Natural killer cell (primary cell): Measurements from ENCODE around the gene SMARCA2. TPM values are rescaled to one million over a fixed set of nuclear protein-coding genes. Genes with fewer than 3 reads are reported as not detected.
A peak's percentile ranks its signal among the peaks of the same experiment; 100 is the strongest.

Source experiments
- ATAC-seq, 3 donors: fragments of 150-1000 bp in 2 of 3; fragments of 200-7000 bp in 1 of 3; cut with Tn5 transposase; 1 replicate in 1 of 3; 2 replicates in 2 of 3; pipeline ENCODE4 v1.10.0; 2021; ENCODE audit warnings: mild to moderate bottlenecking in 2 of 3, moderate library complexity in 2 of 3
- DNase-seq, 2 donors: peaks; one replicate each; pipeline versions ENCODE4 v3.0.0 to v3.0.0-alpha.2; 2013 to 2021; ENCODE audit warnings: mixed read lengths in 1 of 2
- H3K27ac ChIP-seq: one replicate; pipeline ENCODE4 v1.5.1; 2013; ENCODE audit warnings: mild to moderate bottlenecking, low read length
- H3K27me3 ChIP-seq: one replicate; pipeline ENCODE4 v1.6.1; 2013; ENCODE audit warnings: low read length; ENCODE audit not compliant: control insufficient read depth, insufficient read depth
- H3K36me3 ChIP-seq: one replicate; pipeline ENCODE4 v1.6.1; 2013; ENCODE audit warnings: low read length; ENCODE audit not compliant: control insufficient read depth, insufficient read depth
- H3K4me1 ChIP-seq: one replicate; pipeline ENCODE4 v1.6.1; 2013; ENCODE audit warnings: low read length; ENCODE audit not compliant: control insufficient read depth, insufficient read depth
- H3K4me3 ChIP-seq: one replicate; pipeline ENCODE4 v1.5.1; 2013; ENCODE audit warnings: low read length
- H3K9me3 ChIP-seq: one replicate; pipeline ENCODE4 v1.6.1; 2013; ENCODE audit warnings: low read length; ENCODE audit not compliant: control insufficient read depth, insufficient read depth
- H3K27ac Mint-ChIP-seq, 2 donors: one replicate each; pipeline ENCODE4 v1.8.0; 2022; ENCODE audit warnings: mild to moderate bottlenecking in 2 of 2, mixed read lengths in 2 of 2, moderate library complexity in 1 of 2
- H3K27me3 Mint-ChIP-seq, 2 donors: one replicate each; pipeline ENCODE4 v1.8.0; 2022; ENCODE audit warnings: low read depth in 2 of 2, mixed read lengths in 2 of 2
- H3K36me3 Mint-ChIP-seq: one replicate; pipeline ENCODE4 v1.8.0; 2022; ENCODE audit warnings: mixed read lengths
- H3K4me1 Mint-ChIP-seq, 2 donors: one replicate each; pipeline ENCODE4 v1.8.0; 2022; ENCODE audit warnings: mixed read lengths in 2 of 2
- H3K4me3 Mint-ChIP-seq: one replicate; pipeline ENCODE4 v1.8.0; 2022; ENCODE audit warnings: mild to moderate bottlenecking, moderate library complexity, mixed read lengths
- H3K9me3 Mint-ChIP-seq, 2 donors: one replicate each; pipeline ENCODE4 v1.8.0; 2022; ENCODE audit warnings: mixed read lengths in 2 of 2
- CTCF ChIP-seq: fragments of 200-600 bp; IDR thresholded peaks from one replicate; pipeline ENCODE4 v1.8.0; 2022; ENCODE audit warnings: antibody characterized with exemption
- WGBS: methylation state at CpG from one replicate; pipeline ENCODE4 v1.1.7; 2013; ENCODE audit warnings: missing lambda C conversion rate; ENCODE audit not compliant: insufficient coverage; 5-methylcytosine and 5-hydroxymethylcytosine counted together
- intact Hi-C: fragments of 100-400 bp; cut with micrococcal nuclease; formaldehyde crosslinking; loops from one replicate; pipeline ENCODE4 v1.14.2; 2022
- total RNA-seq, 4 donors: library from RNA; stranded (reverse); fragments of 120-200 nt in 1 of 4; gene quantifications; one replicate each; pipeline versions ENCODE4 v1.2.3 to v1.2.4, GENCODE V29; 2013 to 2022

SMARCA2 gene
- total RNA-seq, 3 donors from 2014 or later (not counting 1 experiment from before 2014, with no cell fraction given) = 303 to 324 (median 308) TPM

GRCh38 chr9:2190939-2191608 lies 175.9 kb downstream of the SMARCA2 start:
- no peaks in the 10 kb centered on the region for H3K4me1 ChIP-seq
- H3K9me3 Mint-ChIP-seq = no peaks in the 10 kb centered on the region
- no peak overlapping the region for H3K4me3 ChIP-seq
- no peak for DNase-seq
- H3K27me3 Mint-ChIP-seq = no peaks in the 10 kb centered on the region
- no peak overlapping the region for H3K4me3 Mint-ChIP-seq
- H3K27me3 ChIP-seq = no peaks in the 10 kb centered on the region
- no peaks in the 10 kb centered on the region for H3K9me3 ChIP-seq
- peaks cover 4 to 10% of the 10 kb centered on the region in 2 donors for H3K4me1 Mint-ChIP-seq
- TF ChIP-seq CTCF = no peak
- peaks cover 82% of the 10 kb centered on the region for H3K36me3 ChIP-seq
- H3K27ac ChIP-seq = no peak overlapping the region
- intact Hi-C loops = no loop called here
- 99% methylated on average over 11 of the region's 14 CpGs for WGBS
- ATAC-seq = no peak
- H3K36me3 Mint-ChIP-seq = peaks cover 39% of the 10 kb centered on the region
- H3K27ac Mint-ChIP-seq = peak overlapping the region in 1 of 2 donors; percentile 57

GRCh38 chr9:2191609-2191972 lies 176.4 kb downstream of the SMARCA2 start:
- H3K4me1 Mint-ChIP-seq = peaks cover 4 to 10% of the 10 kb centered on the region in 2 donors
- Histone ChIP-seq H3K36me3 (peaks cover 83% of the 10 kb centered on the region), H3K27me3 (no peaks in the 10 kb centered on the region), H3K9me3 (no peaks in the 10 kb centered on the region), H3K4me3 (no peak overlapping the region), H3K4me1 (no peaks in the 10 kb centered on the region), H3K27ac (no peak overlapping the region)
- peak overlapping the region in 1 of 2 donors; percentile 57 for H3K27ac Mint-ChIP-seq
- WGBS = 92% methylated on average over 3 of the region's 4 CpGs
- intact Hi-C loops = no loop called here
- H3K36me3 Mint-ChIP-seq = peaks cover 39% of the 10 kb centered on the region
- no peaks in the 10 kb centered on the region for H3K27me3 Mint-ChIP-seq
- no peaks in the 10 kb centered on the region for H3K9me3 Mint-ChIP-seq
- ATAC-seq = no peak
- no peak for DNase-seq
- H3K4me3 Mint-ChIP-seq = no peak overlapping the region
- no peak for TF ChIP-seq CTCF

GRCh38 chr9:2192356-2192979 lies 177.3 kb downstream of the SMARCA2 start:
- Mint-ChIP-seq H3K27me3 (no peaks in the 10 kb centered on the region), H3K36me3 (peaks cover 39% of the 10 kb centered on the region), H3K27ac (peak overlapping the region in 1 of 2 donors; percentile 9), H3K9me3 (no peaks in the 10 kb centered on the region), H3K4me3 (no peak overlapping the region), H3K4me1 (peaks cover 4 to 10% of the 10 kb centered on the region in 2 donors)
- TF ChIP-seq CTCF = no peak
- WGBS = 70% methylated on average over 3 of the region's 5 CpGs
- intact Hi-C loops = no loop called here
- H3K27ac ChIP-seq = no peak overlapping the region
- ATAC-seq (no peak), DNase-seq (no peak)
- H3K27me3 ChIP-seq = no peaks in the 10 kb centered on the region
- H3K9me3 ChIP-seq = no peaks in the 10 kb centered on the region
- no peak overlapping the region for H3K4me3 ChIP-seq
- H3K36me3 ChIP-seq = peaks cover 80% of the 10 kb centered on the region
- H3K4me1 ChIP-seq = no peaks in the 10 kb centered on the region
